Lower leg skin (tissue), 3 donors: ENCODE measurements around the gene MID1IP1.

ENCODE experiments used
- POLR2A ChIP-seq, 2 donors: fragments of 450-650 bp; IDR thresholded peaks; one replicate each; pipeline ENCODE4 v1.6.1; 2016 to 2017; ENCODE audit warnings: antibody characterized with exemption in 2 of 2, mild to moderate bottlenecking in 1 of 2, moderate library complexity in 1 of 2
- TF ChIP-seq, protein P1 (sequence below), 3 donors: fragments of 450-650 bp; IDR thresholded peaks; one replicate each; pipeline ENCODE4 v1.5.1; 2016; ENCODE audit warnings: antibody characterized with exemption in 3 of 3, mild to moderate bottlenecking in 3 of 3, moderate library complexity in 2 of 3

DNA sequence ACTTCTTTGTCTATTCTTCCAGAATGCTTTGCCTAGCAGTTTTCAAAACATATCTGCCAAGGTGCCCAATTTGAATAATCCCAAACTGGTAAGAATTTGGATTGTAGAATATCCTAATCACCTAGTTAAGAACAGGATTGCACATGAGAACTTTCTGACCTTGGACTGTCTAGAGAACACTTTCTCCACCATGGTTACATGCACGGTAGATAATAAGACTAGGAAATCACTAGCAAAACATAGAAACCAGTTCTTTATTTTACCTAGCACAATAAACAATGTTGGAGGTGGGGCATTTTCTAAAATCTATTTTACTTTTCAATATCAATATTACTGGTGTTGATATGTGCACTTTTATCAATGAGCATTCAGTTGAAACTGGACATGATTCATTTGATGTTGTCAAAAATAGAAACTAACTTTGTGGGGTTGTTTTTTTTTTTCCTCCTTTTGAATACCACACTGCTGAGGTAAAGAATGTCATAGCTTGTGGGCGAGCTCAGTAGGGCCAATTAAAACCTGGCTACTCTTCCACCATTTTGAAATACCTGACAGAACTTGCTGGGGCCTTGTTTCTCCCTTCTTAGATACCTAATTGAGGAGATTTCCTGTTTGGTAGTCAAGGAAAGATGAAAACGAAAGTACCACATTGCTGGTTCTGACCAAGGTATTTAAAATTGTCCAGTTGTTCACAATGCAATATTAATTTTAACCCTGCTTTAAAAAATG lies 10.4 kb downstream of the MID1IP1 start:
- TF ChIP-seq, protein P1, sequence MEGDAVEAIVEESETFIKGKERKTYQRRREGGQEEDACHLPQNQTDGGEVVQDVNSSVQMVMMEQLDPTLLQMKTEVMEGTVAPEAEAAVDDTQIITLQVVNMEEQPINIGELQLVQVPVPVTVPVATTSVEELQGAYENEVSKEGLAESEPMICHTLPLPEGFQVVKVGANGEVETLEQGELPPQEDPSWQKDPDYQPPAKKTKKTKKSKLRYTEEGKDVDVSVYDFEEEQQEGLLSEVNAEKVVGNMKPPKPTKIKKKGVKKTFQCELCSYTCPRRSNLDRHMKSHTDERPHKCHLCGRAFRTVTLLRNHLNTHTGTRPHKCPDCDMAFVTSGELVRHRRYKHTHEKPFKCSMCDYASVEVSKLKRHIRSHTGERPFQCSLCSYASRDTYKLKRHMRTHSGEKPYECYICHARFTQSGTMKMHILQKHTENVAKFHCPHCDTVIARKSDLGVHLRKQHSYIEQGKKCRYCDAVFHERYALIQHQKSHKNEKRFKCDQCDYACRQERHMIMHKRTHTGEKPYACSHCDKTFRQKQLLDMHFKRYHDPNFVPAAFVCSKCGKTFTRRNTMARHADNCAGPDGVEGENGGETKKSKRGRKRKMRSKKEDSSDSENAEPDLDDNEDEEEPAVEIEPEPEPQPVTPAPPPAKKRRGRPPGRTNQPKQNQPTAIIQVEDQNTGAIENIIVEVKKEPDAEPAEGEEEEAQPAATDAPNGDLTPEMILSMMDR (IDR thresholded peaks at IDR 0.05) = no peak
- TF ChIP-seq POLR2A (IDR thresholded peaks at IDR 0.05) = no peak
